GM18517 (cell line): ENCODE measurements around the gene C1orf226.

Experiments used
- ATAC-seq: cut with Tn5 transposase; IDR thresholded peaks from one replicate; pipeline ENCODE4 v1.9.1; 2021; ENCODE audit warnings: mild to moderate bottlenecking, moderate library complexity; ENCODE audit not compliant: unreplicated experiment

The C1orf226 gene

GRCh38 chr1:162384116-162384515 is 2.6 kb downstream of the C1orf226 start:
- no peak for ATAC-seq

DNA sequence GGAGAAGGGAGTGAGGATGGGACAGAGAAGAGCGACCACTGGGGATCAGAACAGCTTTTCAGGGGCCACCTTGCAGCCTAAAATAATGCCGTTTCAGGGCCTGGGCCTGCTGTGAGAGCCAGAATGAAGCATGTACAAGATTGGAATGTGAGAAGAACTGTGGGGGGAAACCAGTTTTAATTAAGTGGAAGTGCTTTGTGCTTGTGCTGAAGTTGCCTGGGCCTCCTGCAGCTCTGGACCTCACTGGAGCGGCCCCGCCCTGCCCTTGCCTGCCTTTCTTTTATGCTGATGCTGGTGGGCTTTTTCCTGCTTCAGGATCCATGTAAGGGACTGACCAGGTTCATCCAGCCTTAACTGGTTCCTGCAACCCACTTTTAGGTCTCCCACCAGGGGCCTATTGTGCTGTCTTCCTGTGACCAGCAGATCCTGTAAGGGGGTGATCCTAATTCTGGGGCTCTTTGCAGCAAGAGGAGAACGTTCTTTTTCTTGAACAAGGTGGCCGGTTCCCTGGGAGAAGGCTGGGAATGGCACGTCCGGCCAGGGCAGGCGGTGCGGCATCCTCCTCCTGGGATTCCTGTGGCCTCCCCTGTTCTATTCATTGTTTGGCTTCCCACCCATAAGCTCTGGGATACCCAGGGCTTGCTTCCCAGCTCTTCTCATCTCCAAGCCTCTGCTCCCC is 3.2 kb downstream of the C1orf226 start:
- no peak for ATAC-seq

DNA sequence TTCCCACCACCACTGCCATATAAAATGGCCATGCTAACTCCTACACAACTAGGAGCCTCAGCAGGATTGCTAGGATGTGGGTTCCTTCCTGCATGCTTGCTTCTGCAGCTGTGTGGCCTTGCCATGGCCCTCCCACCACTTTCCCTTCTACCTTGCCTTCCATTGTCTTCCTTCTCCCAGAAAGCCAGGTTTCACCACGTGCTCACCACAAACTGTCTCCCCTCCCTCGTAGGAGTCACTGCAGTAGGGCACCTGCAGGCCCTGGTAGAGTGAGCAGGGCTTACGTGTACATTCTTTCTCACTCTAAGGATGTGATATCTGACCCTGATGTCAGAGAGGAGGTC is 3.7 kb downstream of the C1orf226 start:
- ATAC-seq, result no peak

- no peak for ATAC-seq
Observed at GRCh38 chr1:162385702-162386101, 4.2 kb downstream of the C1orf226 start.

DNA sequence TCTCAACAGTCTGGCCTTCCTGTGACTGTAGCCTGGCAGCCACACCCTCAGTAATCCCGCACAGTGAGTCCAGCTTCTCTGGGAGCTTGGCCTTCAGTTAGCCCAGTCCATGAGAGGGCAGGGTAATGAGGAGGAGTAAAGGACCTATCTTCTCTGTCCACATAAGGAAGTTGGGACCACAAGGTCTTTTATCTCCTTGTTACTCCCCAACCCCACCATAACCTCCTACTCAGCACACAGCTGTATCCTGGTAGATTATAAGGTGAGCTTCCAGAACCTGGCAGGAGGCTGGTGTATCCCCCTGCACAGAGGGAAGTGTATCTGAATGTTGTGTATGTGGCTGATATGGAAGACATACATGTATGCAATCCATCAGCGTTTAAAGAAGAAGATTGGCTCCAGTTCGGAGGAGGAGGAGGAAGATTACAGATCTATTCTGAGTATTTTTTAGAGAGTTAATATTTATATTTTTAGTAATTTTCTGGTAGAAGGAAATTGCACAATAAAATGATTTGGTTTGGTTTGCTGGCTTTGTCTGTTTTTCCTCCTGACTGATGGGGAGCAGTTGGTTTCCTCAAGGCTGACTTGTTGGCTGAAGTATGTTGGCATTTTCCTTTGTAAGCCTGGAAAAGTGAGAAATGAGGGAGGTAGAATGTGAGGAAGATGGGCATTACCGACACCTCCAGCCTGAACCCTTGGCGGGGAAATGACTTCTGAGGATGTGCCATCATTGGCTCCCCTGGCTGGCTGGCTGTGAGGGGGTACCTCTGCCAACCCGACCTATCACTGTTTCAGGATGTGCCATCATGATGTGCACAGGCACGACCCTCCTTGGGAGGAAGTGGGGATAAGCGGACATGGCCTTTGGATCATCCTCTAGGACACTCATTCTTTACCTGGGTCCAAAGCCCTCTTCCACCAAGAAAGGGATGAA is 5.0 kb downstream of the C1orf226 start:
- ATAC-seq, result no peak

GRCh38 chr1:162387226-162388082 is 5.9 kb downstream of the C1orf226 start:
- ATAC-seq, result no peak

GRCh38 chr1:162388083-162388594 is 6.6 kb downstream of the C1orf226 start:
- ATAC-seq, result no peak

GRCh38 chr1:162388615-162389014 is 7.1 kb downstream of the C1orf226 start:
- ATAC-seq, result no peak

- no peak for ATAC-seq
Observed at GRCh38 chr1:162389021-162389818, 7.7 kb downstream of the C1orf226 start.

DNA sequence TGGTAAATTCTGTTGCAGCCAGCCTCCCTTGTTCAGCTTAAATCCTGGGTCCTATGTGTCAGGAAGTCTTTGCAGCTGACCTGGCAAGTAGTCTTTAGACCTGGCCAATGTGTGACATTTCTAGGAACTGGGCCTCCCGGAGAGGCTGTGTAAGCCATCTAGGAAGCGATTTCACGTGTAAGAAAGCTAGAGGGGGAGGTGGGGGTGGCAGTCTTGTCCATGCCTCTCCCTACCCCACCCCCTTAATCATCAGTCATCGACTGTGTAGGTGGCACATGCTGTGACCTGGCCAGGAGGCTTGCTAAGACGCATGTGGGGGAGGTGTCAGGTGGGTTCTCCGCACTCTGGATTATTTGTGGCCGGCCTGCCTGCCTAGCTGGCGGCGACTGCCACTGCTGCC is 8.4 kb downstream of the C1orf226 start:
- no peak for ATAC-seq

- no peak for ATAC-seq
Observed at GRCh38 chr1:162390396-162391185, 9.1 kb downstream of the C1orf226 start.

DNA sequence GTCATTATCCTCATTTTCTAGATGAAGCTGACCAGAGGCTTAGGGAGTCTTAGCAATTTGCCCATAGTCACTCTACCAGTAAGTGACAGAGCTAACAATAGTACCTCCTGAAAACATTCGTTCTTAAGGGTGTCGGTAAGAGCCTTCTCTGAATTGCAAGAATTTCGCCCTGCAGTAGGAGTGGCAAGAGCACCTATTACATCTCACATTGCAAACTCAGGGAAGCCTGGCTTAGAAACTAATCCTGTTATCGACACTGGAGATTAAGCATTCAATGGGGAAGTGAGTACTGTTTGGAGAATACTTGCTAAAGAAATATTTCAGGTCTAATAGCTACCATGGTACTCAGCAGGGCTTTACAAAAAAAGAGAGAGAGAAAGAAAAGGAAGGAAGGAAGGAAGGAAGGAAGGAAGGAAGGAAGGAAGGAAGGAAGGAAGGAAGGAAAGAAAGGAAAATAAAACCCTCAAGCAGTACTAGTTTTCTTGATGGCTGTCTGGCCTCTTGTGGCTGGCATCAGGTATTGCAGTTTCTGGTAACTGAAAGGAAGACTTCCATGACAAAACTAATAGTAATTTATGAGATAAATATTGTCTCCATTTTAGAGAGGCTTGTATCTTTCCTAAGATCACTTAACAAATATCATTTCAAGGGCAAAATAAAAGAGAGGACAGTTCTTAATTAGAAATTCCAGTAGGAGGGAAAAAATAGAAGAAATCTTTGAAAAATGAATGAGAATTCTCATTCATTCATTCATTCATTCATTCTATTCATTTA is 10.4 kb downstream of the C1orf226 start:
- no peak for ATAC-seq

GRCh38 chr1:162396201-162396906 is 14.8 kb downstream of the C1orf226 start:
- ATAC-seq, result no peak

GRCh38 chr1:162397039-162397448 is 15.5 kb downstream of the C1orf226 start:
- no peak for ATAC-seq

DNA sequence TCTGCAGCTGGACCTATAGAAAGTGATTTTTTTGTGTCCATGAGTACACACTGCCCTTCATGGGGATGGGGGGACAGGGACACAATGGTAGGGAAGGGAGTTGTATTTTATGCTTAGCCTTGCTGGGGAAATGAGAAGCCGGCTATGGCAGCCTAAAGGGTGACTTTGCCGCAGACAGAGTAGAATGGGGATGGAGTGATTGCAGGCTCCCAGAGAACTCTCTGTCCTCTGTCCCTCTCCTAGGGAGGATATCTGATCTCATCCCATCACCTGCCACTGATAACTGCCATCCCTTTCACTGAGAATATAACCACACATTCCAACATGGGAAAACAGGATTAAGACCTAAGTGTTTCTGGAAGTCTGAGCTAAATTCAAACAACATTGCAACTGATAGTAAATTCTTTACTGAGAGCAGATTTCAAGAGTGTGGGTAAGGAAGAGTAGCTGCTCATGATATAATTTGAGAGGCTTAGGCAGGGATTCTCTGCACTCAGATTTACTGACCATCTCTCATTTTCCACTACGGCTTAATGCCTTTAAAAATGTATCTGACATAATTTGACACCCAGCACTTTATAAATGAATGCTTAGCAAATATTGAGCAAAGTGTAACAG is 16.5 kb downstream of the C1orf226 start:
- ATAC-seq, result no peak

DNA sequence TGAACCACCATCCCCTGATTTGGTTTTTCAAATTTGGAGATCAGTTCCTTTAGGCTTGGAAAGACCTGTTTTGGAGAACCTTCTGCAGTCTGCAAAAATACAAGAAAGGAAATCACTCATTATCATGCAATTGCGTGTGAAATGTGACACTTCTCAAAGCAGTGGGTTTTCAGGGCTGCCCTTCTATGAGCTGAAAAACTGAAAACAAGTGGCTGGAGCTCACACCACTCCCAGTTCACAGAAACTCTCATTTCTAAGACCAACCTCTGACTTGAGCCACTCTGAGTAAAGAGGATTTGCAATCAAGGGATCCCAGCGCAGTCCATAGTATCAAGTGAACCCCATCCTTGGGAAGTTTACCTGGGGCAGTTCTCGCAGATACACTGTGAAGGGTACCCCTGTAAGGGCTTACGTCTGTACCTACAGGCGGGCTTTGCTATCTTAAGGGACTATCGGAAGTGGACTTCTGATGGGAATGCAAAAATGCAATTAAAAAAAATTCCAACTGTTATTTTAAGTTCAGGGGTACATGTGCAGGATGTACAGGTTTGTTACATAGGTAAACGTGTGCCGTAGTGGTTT is 17.6 kb downstream of the C1orf226 start:
- ATAC-seq, result no peak

DNA sequence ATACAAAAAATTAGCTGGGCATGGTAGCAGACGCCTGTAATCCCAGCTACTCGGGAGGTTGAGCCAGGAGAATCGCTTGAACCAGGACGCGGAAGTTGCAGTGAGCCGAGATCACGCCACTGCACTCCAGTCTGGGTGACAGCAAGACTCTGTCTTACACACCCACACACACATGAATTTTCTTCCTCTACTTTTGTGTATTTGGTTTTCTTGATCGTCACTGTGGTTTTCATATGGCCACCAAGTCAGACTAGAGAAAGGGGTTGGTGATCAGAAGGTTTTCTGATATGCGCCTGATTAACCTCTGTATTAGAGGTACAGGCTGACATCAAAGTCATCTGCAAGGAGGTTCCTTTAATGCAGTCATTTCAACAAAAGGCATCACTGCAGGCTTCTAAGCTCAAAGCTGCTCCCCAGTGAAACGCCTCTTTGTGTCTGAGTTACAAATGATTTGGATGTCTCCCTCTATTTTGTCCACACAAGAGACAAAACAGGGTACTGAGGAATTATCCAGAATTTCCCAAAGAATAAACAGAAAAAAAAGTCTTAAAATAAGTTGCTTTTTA is 19.3 kb downstream of the C1orf226 start:
- no peak for ATAC-seq
